Umbilical cord (tissue), 2 donors: ENCODE measurements around the gene SMIM14. TPM values are rescaled to one million over a fixed set of nuclear protein-coding genes. Genes with fewer than 3 reads are reported as not detected.
"Not testable (repeated sequence)": the region's sequence is repeated elsewhere in the genome, so short reads cannot be mapped to it uniquely, and the experiment has no call there.

ENCODE experiments used
- DNase-seq: peaks from one replicate; pipeline ENCODE4 v3.0.0-alpha.2; 2015; ENCODE audit warnings: low spot score
- total RNA-seq: library from RNA; depleted of rRNA; stranded (reverse); fragments of >200 nt; gene quantifications from one replicate; pipeline ENCODE4 v1.2.3, GENCODE V29; 2014; ENCODE audit warnings: low replicate concordance; ENCODE audit not compliant: insufficient read depth

The SMIM14 gene
- total RNA-seq, 1 donor from 2014 or later: 34.4 TPM

DNA sequence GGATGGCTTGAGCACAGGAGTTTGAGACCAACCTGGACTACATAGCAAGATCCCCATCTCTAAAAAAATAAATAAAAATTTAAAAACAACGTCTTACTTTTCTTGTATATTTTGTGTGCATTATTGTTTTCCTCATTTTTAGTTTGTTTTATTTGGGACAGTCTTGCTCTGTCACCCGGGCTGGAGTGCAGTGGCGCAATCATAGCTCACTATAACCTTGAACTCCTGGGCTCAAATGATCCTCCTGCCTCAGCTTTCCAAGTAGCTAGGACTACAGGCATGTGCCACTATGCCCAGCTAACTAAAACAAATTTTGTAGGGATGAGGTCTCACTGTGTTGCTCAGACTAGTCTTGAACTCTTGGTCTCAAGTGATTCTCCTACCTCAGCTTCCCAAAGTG, 9.5 kb upstream of the SMIM14 start:
- DNase-seq: no peak

DNA sequence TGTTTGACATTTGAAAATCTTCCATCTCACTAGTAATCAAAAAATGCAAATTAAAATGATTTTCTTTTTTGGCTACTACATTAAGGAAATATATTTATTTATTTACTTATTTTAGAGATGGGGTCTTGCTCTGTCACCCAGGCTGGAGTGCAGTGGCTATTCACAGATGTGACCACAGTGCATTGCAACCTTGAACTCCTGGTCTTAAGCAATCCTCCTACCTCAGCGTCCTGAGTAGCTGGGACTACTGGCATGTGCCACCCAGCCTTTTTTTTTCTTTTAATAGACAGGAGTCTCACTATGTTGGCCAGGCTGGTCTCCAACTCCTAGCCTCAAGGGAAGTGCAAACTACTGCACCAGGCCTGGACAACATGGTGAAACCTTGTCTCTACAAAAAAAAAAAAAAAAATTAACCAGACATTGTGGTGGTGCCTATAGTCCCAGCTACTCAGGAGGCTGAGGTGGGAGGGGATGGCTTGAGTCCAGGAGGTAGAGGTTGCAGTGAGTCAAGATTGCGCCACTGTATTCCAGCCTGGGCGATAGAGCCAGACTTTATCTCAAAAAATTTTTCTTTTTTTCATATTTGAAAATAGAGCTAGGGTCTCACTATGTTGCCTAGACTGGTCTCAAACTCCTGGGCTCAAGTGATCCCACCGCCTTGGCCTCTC, 4.4 kb upstream of the SMIM14 start:
- no peak for DNase-seq

DNA sequence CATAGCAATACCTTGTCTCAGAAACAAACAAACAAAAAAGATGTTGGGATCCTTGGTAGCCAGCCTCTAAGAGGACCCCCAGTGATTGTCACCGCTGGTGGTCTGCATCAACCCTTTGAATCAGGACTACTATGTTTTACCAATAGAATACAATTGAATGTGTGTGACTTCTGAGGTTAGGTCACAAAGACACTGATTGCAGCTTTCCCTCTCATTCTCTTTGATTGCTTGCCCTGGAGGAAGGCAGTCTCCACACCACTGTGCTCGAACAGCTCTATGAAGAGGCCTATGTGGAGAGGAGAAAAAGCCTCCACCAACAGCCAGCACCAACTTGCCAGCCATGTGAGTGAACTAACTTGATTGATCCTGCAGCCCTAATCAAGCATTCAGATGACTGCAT, 2.8 kb upstream of the SMIM14 start:
- DNase-seq: no peak

DNA sequence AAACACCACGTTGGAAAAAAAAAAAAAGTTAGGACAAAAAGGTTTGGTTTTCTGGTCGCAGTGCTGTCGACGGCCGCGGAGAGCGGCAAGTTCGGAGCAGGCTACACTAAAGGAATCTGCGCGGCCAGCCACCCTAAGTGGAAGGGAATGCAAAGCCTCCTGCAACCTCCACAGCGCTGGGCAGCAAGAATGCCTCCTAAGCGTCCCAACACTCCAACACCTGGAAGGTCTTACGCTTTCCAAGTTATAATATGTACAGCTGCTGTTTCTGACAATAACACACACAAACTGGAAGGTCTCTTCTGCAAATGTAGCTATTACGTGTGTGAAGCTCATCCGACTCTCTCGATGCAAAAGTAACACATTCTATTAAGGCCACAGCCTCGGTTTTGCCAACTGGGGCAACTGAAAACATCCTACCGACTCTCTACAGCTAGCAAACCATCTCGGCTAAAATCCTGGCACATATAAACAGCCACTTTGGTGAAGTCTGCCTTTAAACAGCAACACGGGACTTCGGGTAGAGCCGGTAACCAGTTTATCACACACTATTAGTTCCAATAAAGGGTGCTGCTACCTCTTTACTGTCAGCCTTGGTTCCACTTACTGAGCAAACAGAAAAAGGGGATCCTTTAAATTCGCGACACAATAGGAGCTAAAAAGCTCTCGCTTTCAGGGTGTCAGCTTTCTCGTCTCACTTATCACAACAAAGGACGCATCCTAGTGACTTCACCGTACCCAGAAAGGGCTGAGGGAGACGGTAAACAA, 895 bp downstream of the SMIM14 start:
- DNase-seq: peak; percentile 77

DNA sequence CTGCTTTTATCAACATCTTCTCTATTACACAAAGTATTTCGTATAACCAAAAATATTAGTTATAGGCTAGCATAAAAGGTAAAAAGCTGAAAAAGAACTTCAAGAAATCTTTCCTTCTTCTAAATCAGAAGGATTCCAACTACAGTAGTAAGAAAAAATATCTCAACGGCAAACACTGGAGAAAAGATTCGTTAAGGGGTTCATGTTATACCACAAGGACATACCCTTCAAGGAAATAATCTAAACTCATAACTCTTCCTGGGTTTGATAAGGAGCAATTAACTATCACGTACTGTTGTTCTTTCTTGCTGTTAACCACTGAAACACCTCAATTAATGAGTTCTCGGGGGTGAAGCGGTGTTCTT, 1.5 kb downstream of the SMIM14 start:
- DNase-seq: no peak

DNA sequence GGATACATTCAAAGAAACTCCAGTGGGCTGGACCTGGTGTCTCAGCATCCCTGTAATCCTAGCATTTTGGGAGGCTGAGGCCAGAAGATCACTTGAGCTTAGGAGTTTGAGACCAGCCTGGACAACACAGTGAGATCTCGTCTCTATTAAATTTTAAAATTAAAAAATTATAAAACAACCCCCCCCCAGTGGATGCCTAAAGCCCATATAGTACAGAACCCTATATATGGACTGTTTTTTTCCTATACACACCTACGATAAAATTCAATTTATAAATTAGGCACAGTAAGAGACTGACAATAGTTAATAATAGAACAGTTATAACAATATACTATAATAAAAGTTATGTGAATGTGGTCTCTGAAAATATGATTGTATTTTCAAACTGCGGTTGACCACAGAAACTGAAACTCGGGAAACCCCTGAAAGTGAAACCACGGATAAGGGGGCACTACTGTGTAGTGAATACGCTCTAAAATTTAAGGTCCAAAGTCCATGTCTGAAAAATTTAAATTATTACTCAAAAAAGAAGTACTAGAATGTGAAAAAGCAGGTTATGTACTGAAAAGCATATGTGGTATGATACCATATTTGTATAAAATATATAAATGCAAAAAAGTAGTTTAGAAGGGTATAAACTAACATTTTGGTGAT, 2.0 kb downstream of the SMIM14 start:
- DNase-seq: no peak

DNA sequence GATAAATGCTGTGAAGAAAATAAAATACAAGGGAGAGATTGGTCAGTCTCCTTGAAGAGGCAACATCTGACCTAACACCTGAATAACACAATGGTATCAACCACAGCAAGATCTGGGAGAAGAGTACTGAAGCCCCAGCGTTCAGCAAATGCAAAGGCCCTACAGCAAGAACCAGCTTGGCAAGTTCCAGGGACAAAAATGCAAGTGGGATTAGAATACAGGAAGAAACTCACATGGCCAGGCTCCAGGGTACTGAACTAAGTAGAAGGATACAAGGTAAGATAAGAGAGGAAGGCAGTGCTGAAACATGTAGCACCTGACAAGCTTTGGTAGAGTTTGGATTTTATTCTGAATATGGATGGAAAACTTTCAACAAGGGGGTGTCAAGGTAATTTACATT, 3.6 kb downstream of the SMIM14 start:
- no peak for DNase-seq

DNA sequence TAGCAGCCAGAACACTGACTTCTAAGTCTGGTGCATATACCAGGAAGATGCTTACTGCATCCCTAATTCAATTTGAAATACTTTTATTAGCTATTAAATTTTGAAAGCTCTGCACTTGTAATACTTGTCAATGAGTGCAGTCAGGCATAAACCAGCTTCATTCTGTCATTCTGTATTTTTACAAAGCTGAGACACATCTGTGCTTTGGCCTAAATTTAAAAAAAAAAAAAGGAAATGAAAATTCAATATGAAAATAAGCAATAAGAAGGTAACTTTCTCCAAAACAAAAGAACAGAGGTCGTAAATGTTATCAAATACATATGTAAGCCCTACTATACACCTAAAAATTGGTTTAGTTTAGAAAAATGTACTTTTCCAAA, 7.0 kb downstream of the SMIM14 start:
- DNase-seq: no peak

DNA sequence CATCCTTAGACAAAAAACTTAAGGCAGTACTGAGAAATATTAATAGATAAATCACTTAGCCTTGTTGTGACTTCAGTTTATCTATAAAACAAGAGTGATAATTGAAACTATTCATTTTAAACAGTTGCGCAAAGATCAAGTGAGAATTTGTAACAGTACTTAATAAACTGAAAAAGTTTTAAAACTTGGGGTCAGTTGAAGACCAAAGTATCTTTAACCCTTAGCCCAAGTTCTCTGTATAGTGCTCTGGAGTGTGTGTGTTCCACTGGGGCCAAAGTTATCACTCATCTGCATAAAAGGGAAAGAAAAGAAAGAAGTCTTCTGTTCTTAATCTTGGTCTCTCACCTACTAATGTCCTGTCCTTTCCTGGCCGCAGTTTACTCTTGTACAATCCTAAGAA, 11.3 kb downstream of the SMIM14 start:
- no peak for DNase-seq

DNA sequence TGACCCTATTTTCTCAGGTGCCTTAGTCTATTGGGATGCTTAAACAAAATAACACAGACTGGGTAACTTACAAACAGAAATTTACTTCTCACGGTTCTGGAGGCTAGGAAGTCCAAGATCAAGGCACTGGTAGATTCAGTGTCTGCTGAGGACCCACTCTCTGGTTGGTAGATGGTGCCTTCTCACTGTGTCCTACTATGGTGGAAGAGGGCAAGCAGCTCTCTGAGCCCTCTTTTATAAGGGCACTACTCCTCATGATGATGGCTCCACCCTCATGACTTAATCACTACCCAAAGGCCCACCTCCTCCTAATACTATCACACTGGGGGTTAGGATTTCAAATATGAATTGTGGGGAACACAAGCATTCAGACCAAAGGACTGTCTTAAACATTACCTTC, 11.8 kb downstream of the SMIM14 start:
- no peak for DNase-seq

DNA sequence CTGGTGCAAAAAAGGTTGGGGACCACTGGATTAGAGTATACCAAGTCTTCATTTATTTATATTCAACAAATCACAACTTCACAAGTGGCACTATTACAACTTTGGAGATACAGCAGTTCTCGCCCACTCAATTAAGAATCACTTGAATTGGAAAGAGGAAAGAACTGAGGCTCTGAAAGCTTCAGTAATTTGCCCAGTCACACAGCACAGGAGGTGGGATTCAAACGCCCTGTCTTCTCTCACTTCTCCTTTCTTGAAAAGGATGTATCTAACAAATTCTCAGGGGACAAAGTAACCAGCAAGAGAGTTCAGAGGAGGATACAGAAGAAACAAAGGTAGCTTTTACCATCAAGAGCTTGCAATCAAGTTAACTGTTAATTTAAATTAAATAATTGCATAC, 12.4 kb downstream of the SMIM14 start:
- DNase-seq: no peak

DNA sequence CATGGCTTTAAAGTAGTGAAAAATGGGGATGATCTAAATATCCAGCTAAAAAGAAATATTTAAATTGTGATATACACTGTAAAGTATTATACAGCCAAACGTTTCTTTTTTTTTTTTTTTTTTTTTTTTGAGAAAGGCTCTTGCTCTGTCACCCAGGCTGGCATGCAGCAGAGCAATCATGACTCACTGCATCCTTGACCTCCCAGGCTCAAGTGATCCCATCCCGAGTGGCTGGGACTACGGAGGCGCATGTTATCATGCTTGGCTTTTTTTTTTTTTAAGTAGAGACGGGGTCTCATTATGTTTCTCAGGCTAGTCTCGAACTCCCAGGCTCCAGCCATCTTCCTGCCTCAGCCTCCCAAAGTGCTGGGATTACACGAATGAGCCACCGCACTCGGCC, 17.1 kb downstream of the SMIM14 start:
- DNase-seq: peak; percentile 49

DNA sequence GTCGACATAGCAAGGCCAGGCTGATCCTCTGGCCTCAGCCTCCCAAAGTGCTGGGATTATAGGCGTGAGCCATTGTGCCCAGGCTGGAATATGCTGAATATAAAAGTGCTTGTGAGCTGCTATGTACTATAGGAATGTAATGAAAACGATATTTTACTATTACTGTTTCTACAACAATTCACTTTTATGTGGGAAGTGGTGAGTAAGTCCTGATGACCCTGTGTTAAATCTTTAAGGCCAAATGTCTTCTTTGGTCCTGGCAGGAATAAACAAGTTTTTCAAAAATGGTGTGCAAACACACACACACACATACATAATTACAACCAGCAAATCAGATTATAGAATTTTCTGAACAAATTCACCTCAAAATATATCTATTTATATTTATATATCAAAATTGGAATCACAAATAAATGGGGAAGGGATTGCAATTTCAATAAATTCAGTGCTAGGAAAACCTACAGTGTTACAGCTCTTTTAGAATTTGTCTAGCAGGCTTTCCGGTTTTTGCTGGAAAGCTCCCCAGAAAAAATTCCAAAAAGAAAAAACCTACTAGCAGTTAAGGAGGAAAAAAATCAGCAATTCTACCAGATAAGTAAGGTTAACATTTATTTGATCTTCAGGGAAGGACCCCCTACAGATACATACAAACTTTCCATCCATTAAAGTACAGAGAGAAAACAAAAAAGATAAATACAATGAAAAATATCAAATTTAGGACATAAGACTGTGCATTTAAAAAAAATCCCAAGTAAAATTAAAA, 17.9 kb downstream of the SMIM14 start:
- peak; percentile 45 for DNase-seq

DNA sequence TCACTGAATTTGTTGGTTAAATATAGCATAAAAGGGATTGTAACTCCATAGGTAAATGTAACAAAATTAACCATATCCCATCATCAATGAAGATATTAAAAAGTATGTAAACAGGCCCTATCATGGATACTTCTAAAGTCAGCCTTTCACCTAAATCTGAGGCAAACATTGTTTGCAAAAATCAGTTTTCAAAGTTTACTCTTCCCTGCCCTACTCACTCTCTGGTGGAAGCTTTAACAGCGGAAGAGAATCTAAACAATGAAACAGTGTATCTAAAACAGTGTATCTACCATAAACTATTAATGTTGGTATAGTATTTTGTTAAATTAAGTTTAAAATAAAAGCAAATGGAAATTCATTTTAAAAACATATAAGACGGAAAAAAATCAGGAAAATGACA, 21.1 kb downstream of the SMIM14 start:
- DNase-seq: no peak

DNA sequence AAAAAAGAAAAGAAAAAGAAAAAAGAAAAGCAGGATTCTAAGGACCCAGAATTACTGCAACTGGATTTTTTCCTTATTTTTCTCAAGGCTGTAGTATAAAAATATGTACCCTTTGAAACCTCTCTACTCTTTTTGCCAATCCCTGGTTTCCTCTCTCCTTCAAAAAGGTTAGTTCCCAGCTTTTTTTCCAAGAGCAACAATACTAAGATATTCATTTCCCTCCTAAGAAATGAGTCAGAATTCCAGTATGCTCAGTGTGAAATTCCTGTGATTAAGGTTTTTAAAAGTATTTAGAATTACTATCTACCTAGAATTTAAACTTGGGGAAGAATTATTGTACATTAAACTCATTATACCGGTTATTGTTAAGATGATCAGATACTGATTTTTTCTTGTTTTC, 22.0 kb downstream of the SMIM14 start:
- no peak for DNase-seq

DNA sequence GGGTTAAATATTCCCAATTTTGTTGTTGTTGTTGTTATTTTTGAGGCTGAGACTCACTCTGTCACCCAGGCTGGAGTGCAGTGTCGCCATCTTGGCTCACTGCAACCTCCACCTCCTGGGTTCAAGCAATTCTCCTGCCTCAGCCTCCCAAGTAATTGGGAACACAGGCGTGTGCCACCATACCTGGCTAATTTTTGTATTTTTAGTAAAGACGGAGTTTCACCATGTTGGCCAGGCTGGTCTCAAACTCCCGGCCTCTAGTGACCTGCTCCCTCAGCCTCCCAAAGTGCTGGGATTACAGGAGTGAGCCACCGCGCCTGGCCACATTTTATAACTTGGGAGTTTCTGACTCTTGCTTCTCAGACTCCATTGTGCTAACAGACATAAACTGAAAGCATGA, 22.6 kb downstream of the SMIM14 start:
- DNase-seq: not testable (repeated sequence)

DNA sequence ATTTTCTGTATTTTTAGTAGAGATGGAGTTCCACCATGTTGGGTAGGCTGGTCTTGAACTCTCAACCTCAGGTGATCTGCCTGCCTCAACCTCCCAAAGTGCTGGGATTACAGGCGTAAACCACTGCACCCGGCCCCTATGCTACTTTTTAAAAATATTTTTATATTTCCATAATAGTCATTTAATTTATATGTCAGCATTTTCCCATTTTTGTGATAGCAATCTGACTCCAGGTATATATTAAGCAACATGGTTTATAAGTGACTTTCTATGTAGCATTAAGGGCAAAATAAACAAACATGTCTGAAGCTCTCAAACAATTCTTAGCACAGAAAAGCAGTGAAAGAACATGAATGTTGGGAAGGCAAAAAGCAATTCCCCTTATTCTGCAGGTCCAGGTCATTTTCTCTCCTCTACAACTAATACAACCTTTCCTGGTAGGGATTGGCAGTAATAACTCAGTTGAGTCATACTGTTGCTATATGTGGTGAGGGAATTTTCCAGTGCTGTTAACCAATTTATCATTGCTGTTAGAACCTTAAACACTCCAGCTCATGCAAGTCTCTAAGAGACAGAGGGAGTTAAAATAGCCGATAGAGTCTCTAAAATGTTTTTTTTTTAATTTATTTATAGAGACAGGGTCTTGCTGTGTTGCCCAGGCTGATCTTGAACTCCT, 24.0 kb downstream of the SMIM14 start:
- DNase-seq: no peak

DNA sequence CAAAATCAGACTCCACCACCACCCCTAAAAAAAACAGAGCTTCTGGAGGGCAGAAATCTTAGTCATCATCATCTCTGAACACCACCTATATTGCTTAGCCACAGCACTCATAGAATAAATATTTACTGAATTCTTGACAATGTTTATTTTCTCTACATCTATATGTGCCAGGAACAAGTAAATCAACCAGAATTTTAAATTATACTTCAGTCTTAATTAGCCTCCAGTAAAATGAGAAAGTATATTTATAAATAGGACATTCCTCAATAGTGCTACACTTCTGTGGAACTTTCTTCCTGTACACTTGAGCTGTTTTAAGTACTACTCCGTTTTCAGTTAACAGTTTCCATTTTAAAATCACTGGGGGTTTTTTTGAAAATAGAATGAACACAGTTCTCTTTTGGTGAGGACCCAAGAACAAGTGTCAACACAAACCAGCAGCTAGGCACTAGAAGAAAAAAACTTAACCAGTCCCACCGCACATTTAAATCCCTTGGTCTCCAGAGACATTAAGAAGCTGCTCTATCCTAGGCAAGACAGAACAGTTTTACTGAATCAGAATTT, 25.5 kb downstream of the SMIM14 start:
- DNase-seq: no peak

DNA sequence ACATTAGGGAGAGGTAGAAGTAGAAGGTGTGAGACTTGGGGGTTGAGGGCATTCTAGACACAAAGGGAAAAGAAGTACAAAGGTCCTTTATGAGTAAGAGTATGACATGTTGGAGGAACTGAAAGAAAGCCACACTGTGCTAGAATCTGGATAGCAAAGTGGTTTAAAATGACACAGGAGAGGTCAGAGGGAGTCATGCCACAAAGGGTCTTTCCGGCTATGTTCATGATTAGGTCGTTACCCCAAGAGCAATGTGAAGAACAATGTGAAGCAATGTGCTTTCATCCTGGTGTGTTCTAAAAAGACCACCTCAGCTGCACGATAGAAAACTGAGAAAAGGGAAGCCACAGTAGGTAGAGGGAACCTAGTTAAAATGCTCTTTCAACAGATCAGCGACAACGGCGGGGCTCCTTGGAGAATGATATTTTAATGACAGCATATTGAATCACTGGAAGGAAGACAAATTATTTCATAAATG, 29.2 kb downstream of the SMIM14 start:
- DNase-seq: no peak

DNA sequence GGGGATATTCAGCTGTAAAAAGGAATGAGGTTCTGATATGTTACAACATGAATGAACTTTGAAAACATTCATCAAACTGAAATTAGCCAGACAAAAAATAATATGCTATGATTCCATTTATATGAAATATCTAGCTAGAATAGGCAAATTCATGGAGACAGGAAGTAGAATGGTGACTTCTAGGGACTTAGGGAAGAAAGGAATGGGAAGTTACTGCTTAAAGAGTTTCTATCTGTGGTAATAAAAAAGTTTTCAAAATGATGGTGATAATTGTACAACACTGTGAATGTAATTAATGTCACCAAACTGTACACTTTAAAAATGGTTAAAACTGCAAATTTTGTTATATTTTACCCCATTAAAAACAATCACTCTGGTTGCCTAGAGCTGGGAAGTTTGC, 30.2 kb downstream of the SMIM14 start:
- no peak for DNase-seq

DNA sequence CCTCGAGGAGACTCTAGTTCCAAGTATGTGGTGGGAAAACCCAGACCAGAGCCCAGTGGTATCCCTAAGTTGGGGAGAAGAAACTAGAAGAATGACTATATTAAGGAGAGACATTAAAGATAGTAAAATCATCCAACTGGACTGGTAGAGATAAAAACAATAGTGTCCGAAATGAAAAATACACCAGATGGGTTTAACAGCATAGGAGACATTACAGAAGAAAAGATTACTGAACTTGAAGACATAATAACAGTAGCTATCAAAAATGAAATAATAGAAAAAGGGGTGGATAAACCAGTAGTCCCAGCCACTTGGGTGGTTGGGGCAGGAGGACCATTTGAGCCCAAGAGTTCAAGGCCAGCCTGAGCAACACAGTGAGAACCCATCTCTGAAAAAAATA, 31.9 kb downstream of the SMIM14 start:
- DNase-seq: no peak
